CD4-positive, alpha-beta memory T cell (primary cell): ENCODE measurements around the gene TENT4B. TPM values are rescaled to one million over a fixed set of nuclear protein-coding genes. Genes with fewer than 3 reads are reported as not detected.

Experiments used
- CTCF ChIA-PET: fragments of 350-600 bp; sonication (Branson Sonifier 250); formaldehyde crosslinking; loops from one replicate; lab custom pipeline; 2021; ENCODE audit warnings: inconsistent platforms; ENCODE audit not compliant: partially characterized antibody; lab: Charles Lee
- POLR2A ChIA-PET: fragments of 350-600 bp; sonication (Branson Sonifier 250); formaldehyde crosslinking; loops from one replicate; lab custom pipeline; 2021; ENCODE audit not compliant: partially characterized antibody; lab: Charles Lee
- DNase-seq, 5 donors: peaks; one replicate each; pipeline versions ENCODE4 v3.0.0 to v3.0.0-alpha.2; 2020 to 2022; ENCODE audit warnings: mixed read lengths in 1 of 5
- H3K27ac ChIP-seq: one replicate; pipeline ENCODE4 v1.7.0; 2013; ENCODE audit warnings: low read depth, low read length
- H3K27me3 ChIP-seq: 2 replicates; pipeline ENCODE4 v1.7.0; 2013; ENCODE audit warnings: mild to moderate bottlenecking, low read length, moderate library complexity; ENCODE audit not compliant: insufficient read depth
- H3K36me3 ChIP-seq: 2 replicates; pipeline ENCODE4 v1.7.0; 2013; ENCODE audit warnings: mild to moderate bottlenecking, low read length, moderate library complexity; ENCODE audit not compliant: insufficient read depth
- H3K4me1 ChIP-seq: 2 replicates; pipeline ENCODE4 v1.7.0; 2013; ENCODE audit warnings: mild to moderate bottlenecking, low read length, moderate library complexity; ENCODE audit not compliant: insufficient read depth
- H3K4me3 ChIP-seq, 2 donors: one replicate each; pipeline ENCODE4 v1.7.0; 2013; ENCODE audit warnings: low read length in 2 of 2, mild to moderate bottlenecking in 1 of 2
- H3K9me3 ChIP-seq, 2 donors: one replicate each; pipeline ENCODE4 v1.7.0; 2013; ENCODE audit warnings: low read length in 2 of 2, control low read depth in 1 of 2; ENCODE audit not compliant: control insufficient read depth in 1 of 2
- H3K27ac Mint-ChIP-seq, 7 donors: one replicate each; pipeline ENCODE4 v1.8.0; 2020 to 2021; ENCODE audit warnings: mixed read lengths in 7 of 7, mild to moderate bottlenecking in 6 of 7, inconsistent platforms in 3 of 7, moderate library complexity in 3 of 7
- H3K27me3 Mint-ChIP-seq, 2 donors: one replicate each; pipeline ENCODE4 v1.8.0; 2020 to 2021; ENCODE audit warnings: mixed read lengths in 2 of 2
- H3K36me3 Mint-ChIP-seq, 2 donors: one replicate each; pipeline ENCODE4 v1.8.0; 2020 to 2021; ENCODE audit warnings: mixed read lengths in 2 of 2, inconsistent platforms in 1 of 2, mild to moderate bottlenecking in 1 of 2
- H3K4me1 Mint-ChIP-seq, 4 donors: one replicate each; pipeline ENCODE4 v1.8.0; 2020 to 2021; ENCODE audit warnings: mixed read lengths in 4 of 4, mild to moderate bottlenecking in 1 of 4
- H3K4me3 Mint-ChIP-seq, 8 donors: one replicate each; pipeline ENCODE4 v1.8.0; 2020 to 2021; ENCODE audit warnings: mixed read lengths in 8 of 8, mild to moderate bottlenecking in 7 of 8, moderate library complexity in 6 of 8, inconsistent platforms in 3 of 8
- H3K9me3 Mint-ChIP-seq, 8 donors: one replicate each; pipeline ENCODE4 v1.8.0; 2020 to 2021; ENCODE audit warnings: mixed read lengths in 8 of 8, mild to moderate bottlenecking in 5 of 8, inconsistent platforms in 3 of 8, moderate library complexity in 1 of 8
- intact Hi-C: fragments of 100-400 bp; cut with micrococcal nuclease; formaldehyde crosslinking; loops from one replicate; pipeline ENCODE4 v1.15.1; 2023
- polyA plus RNA-seq, 2 donors: library from polyadenylated mRNA; unstranded; fragments of 300-500 nt; fragmentation: Illumina TruSeq; gene quantifications; one replicate each; pipeline ENCODE4 v1.2.3, GENCODE V29; 2021
- total RNA-seq, 2 experiments: library from RNA; stranded (reverse); gene quantifications; one replicate each; pipeline ENCODE4 v1.2.3, GENCODE V29; 2021

Gene TENT4B
- total and polyA plus RNA-seq, 4 experiments from 2014 or later: 2.7 to 23.5 (median 15.2) TPM

GRCh38 chr16:50173316-50173715, 20.2 kb downstream of the TENT4B start:
- Histone ChIP-seq H3K9me3 (no peaks in the 10 kb centered on the region), H3K4me3 (no peak overlapping the region), H3K27me3 (no peaks in the 10 kb centered on the region), H3K36me3 (no peaks in the 10 kb centered on the region), H3K27ac (no peak overlapping the region), H3K4me1 (peaks cover 40% of the 10 kb centered on the region)
- Mint-ChIP-seq H3K27me3 (no peaks in the 10 kb centered on the region), H3K4me3 (no peak overlapping the region), H3K9me3 (no peaks in the 10 kb centered on the region), H3K36me3 (peaks cover 5 to 11% of the 10 kb centered on the region in 2 donors), H3K27ac (peak overlapping the region in 2 of 7 donors; percentile 79 to 83), H3K4me1 (peaks cover 39 to 70% (median 55%) of the 10 kb centered on the region in 4 donors)
- no peak for DNase-seq
- CTCF ChIA-PET: interaction anchor here (0.7 to 1.0 kb wide), 2 partner anchors 149 to 633 kb away, joined by 3 to 4 read pairs; partner anchors contain the start of gene CNEP1R1
- POLR2A ChIA-PET: no interaction called here
- intact Hi-C loops: no loop called here

GRCh38 chr16:50178491-50178941, 25.4 kb downstream of the TENT4B start:
- ChIA-PET CTCF (no interaction called here), POLR2A (no interaction called here)
- intact Hi-C loops: no loop called here
- H3K27me3 Mint-ChIP-seq: no peaks in the 10 kb centered on the region
- DNase-seq: no peak
- Histone ChIP-seq H3K27ac (no peak overlapping the region), H3K4me1 (peaks cover 23% of the 10 kb centered on the region), H3K9me3 (no peaks in the 10 kb centered on the region), H3K4me3 (no peak overlapping the region), H3K27me3 (no peaks in the 10 kb centered on the region), H3K36me3 (no peaks in the 10 kb centered on the region)
- peaks cover 31 to 58% (median 46%) of the 10 kb centered on the region in 4 donors for H3K4me1 Mint-ChIP-seq
- peaks cover 9% of the 10 kb centered on the region in 2 donors for H3K36me3 Mint-ChIP-seq
- peak overlapping the region in 1 of 7 donors; percentile 1 for H3K27ac Mint-ChIP-seq
- H3K4me3 Mint-ChIP-seq: no peak overlapping the region
- no peaks in the 10 kb centered on the region for H3K9me3 Mint-ChIP-seq

- intact Hi-C loops: no loop called here
- H3K4me3 Mint-ChIP-seq: no peak overlapping the region
These were observed 29.3 kb downstream of the TENT4B start for GRCh38 chr16:50182441-50182840.

GRCh38 chr16:50183316-50183715, 30.2 kb downstream of the TENT4B start:
- H3K36me3 Mint-ChIP-seq: peaks cover 6 to 9% of the 10 kb centered on the region in 2 donors
- peaks cover 17% of the 10 kb centered on the region for H3K4me1 ChIP-seq
- no peaks in the 10 kb centered on the region for H3K27me3 ChIP-seq
- no peaks in the 10 kb centered on the region for H3K9me3 Mint-ChIP-seq
- no peak overlapping the region for H3K4me3 ChIP-seq
- DNase-seq: no peak
- H3K4me3 Mint-ChIP-seq: no peak overlapping the region
- H3K36me3 ChIP-seq: no peaks in the 10 kb centered on the region
- H3K4me1 Mint-ChIP-seq: peaks cover 34 to 67% (median 52%) of the 10 kb centered on the region in 4 donors
- ChIA-PET CTCF (interaction anchor here (0.7 kb wide), 1 partner anchor 483 kb away, joined by 4 read pairs; no protein-coding TSS in a partner anchor), POLR2A (no interaction called here)
- intact Hi-C loops: no loop called here
- H3K27ac ChIP-seq: no peak overlapping the region
- no peaks in the 10 kb centered on the region for H3K27me3 Mint-ChIP-seq
- peak overlapping the region in 3 of 7 donors; percentile 19 to 82 (median 24) for H3K27ac Mint-ChIP-seq
- H3K9me3 ChIP-seq: no peaks in the 10 kb centered on the region

More at GRCh38 chr16:50182441-50182840, 29.3 kb downstream of the TENT4B start:
- Mint-ChIP-seq H3K36me3 (peaks cover 6 to 9% of the 10 kb centered on the region in 2 donors), H3K9me3 (no peaks in the 10 kb centered on the region), H3K27ac (peak overlapping the region in 2 of 7 donors; percentile 31 to 47), H3K4me1 (peaks cover 38 to 68% (median 55%) of the 10 kb centered on the region in 4 donors), H3K27me3 (no peaks in the 10 kb centered on the region)
- CTCF ChIA-PET: no interaction called here
- POLR2A ChIA-PET: no interaction called here
- Histone ChIP-seq H3K4me3 (no peak overlapping the region), H3K27me3 (no peaks in the 10 kb centered on the region), H3K4me1 (peaks cover 18% of the 10 kb centered on the region), H3K36me3 (no peaks in the 10 kb centered on the region), H3K27ac (no peak overlapping the region), H3K9me3 (no peaks in the 10 kb centered on the region)
- DNase-seq: no peak

- ChIA-PET POLR2A (no interaction called here), CTCF (interaction anchor here (1.8 kb wide), 1 partner anchor 26 kb away, joined by 10 read pairs; no protein-coding TSS in a partner anchor)
- H3K27ac ChIP-seq: no peak overlapping the region
- Mint-ChIP-seq H3K27ac (peak overlapping the region in 3 of 7 donors; percentile 13 to 49 (median 45)), H3K4me3 (no peak overlapping the region), H3K4me1 (peaks cover 41 to 73% (median 55%) of the 10 kb centered on the region in 4 donors), H3K36me3 (peaks cover 4 to 5% of the 10 kb centered on the region in 2 donors), H3K27me3 (no peaks in the 10 kb centered on the region), H3K9me3 (no peaks in the 10 kb centered on the region)
- no peak overlapping the region for H3K4me3 ChIP-seq
- H3K36me3 ChIP-seq: no peaks in the 10 kb centered on the region
- no peak for DNase-seq
- peaks cover 25% of the 10 kb centered on the region for H3K4me1 ChIP-seq
- H3K27me3 ChIP-seq: no peaks in the 10 kb centered on the region
- intact Hi-C loops: no loop called here
- no peaks in the 10 kb centered on the region for H3K9me3 ChIP-seq
These were observed 31.9 kb downstream of the TENT4B start for GRCh38 chr16:50185005-50185505.

GRCh38 chr16:50188619-50189136, 35.6 kb downstream of the TENT4B start:
- Histone ChIP-seq H3K36me3 (no peaks in the 10 kb centered on the region), H3K4me3 (no peak overlapping the region), H3K9me3 (no peaks in the 10 kb centered on the region), H3K4me1 (peaks cover 20% of the 10 kb centered on the region), H3K27me3 (no peaks in the 10 kb centered on the region), H3K27ac (no peak overlapping the region)
- ChIA-PET POLR2A (no interaction called here), CTCF (interaction anchor here (1.0 to 1.8 kb wide), 3 partner anchors 21 to 617 kb away, joined by 3 to 5 read pairs (median 3); partner anchors contain the start of gene CNEP1R1)
- H3K36me3 Mint-ChIP-seq: peaks cover 5 to 6% of the 10 kb centered on the region in 2 donors
- no peaks in the 10 kb centered on the region for H3K27me3 Mint-ChIP-seq
- DNase-seq: no peak
- peak overlapping the region in 2 of 7 donors; percentile 4 to 73 for H3K27ac Mint-ChIP-seq
- H3K4me1 Mint-ChIP-seq: peaks cover 42 to 77% (median 57%) of the 10 kb centered on the region in 4 donors
- H3K9me3 Mint-ChIP-seq: no peaks in the 10 kb centered on the region
- intact Hi-C loops: no loop called here
- peak overlapping the region in 1 of 8 donors; percentile 5 for H3K4me3 Mint-ChIP-seq

GRCh38 chr16:50190292-50190691, 37.2 kb downstream of the TENT4B start:
- CTCF ChIA-PET: interaction anchor here (0.8 to 1.8 kb wide), 2 partner anchors 19 to 165 kb away, joined by 3 to 5 read pairs; partner anchors contain the start of gene CNEP1R1
- POLR2A ChIA-PET: no interaction called here

More at GRCh38 chr16:50190292-50190691, 37.2 kb downstream of the TENT4B start:
- no peaks in the 10 kb centered on the region for H3K9me3 ChIP-seq
- no peaks in the 10 kb centered on the region for H3K27me3 ChIP-seq
- Mint-ChIP-seq H3K27ac (peak overlapping the region in 1 of 7 donors; percentile 19), H3K9me3 (no peaks in the 10 kb centered on the region), H3K36me3 (peaks cover 4 to 5% of the 10 kb centered on the region in 2 donors), H3K4me1 (peaks cover 39 to 75% (median 55%) of the 10 kb centered on the region in 4 donors), H3K27me3 (no peaks in the 10 kb centered on the region), H3K4me3 (no peak overlapping the region)
- no peaks in the 10 kb centered on the region for H3K36me3 ChIP-seq
- DNase-seq: no peak
- intact Hi-C loops: no loop called here
- no peak overlapping the region for H3K4me3 ChIP-seq
- peaks cover 24% of the 10 kb centered on the region for H3K4me1 ChIP-seq
- H3K27ac ChIP-seq: no peak overlapping the region
